Astrocyte of the spinal cord (primary cell): ENCODE measurements around the gene CRB2.

Experiments used
- DNase-seq: peaks from one replicate; pipeline ENCODE4 v3.0.0; 2011; ENCODE audit warnings: low read depth, low spot score
- H3K4me3 ChIP-seq: 2 replicates; pipeline ENCODE4 v1.5.1; 2011; ENCODE audit warnings: low read depth, mild to moderate bottlenecking, low read length, moderate library complexity
- in situ Hi-C: cut with HindIII; loops from 2 replicates; pipeline ENCODE4 v1.10.0; 2017; ENCODE audit warnings: low sequenced_read_pairs
- TF ChIP-seq, protein P1 (sequence below): IDR thresholded peaks from 2 replicates; pipeline ENCODE4 v1.5.1; 2012; ENCODE audit warnings: low read depth, mild to moderate bottlenecking, low read length, inconsistent platforms

The CRB2 gene

DNA sequence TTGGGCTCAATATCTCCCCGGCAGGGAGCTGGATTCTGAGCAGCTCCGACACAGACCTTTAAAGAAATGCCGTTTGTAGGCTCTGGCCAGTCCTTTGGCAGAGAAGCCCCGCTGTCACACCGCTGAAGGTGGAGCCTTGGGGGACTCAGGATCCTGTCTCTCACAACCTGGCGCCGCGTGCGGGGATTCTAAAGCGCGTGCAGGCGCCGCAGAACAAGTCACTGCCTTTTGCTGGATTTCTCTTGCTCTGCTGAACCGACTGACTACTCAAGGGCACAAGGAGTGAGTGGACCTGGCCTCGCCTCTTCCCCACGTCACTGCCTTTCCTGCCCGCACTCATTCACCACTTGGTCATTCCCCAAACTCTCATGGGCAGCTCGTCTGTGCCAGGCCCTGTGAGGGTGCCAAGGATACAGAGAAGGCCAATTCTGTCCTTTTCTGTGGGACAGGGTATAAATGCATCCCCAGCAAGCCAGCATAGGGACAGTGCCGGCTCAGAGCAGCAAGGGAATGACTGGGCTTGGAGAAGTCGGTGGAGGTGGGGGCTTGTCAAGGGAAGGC is 69.3 kb downstream of the CRB2 start:
- no peak overlapping the region for H3K4me3 ChIP-seq
- DNase-seq: no peak
- in situ Hi-C loops: no loop called here
- TF ChIP-seq, protein P1, sequence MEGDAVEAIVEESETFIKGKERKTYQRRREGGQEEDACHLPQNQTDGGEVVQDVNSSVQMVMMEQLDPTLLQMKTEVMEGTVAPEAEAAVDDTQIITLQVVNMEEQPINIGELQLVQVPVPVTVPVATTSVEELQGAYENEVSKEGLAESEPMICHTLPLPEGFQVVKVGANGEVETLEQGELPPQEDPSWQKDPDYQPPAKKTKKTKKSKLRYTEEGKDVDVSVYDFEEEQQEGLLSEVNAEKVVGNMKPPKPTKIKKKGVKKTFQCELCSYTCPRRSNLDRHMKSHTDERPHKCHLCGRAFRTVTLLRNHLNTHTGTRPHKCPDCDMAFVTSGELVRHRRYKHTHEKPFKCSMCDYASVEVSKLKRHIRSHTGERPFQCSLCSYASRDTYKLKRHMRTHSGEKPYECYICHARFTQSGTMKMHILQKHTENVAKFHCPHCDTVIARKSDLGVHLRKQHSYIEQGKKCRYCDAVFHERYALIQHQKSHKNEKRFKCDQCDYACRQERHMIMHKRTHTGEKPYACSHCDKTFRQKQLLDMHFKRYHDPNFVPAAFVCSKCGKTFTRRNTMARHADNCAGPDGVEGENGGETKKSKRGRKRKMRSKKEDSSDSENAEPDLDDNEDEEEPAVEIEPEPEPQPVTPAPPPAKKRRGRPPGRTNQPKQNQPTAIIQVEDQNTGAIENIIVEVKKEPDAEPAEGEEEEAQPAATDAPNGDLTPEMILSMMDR: no peak

DNA sequence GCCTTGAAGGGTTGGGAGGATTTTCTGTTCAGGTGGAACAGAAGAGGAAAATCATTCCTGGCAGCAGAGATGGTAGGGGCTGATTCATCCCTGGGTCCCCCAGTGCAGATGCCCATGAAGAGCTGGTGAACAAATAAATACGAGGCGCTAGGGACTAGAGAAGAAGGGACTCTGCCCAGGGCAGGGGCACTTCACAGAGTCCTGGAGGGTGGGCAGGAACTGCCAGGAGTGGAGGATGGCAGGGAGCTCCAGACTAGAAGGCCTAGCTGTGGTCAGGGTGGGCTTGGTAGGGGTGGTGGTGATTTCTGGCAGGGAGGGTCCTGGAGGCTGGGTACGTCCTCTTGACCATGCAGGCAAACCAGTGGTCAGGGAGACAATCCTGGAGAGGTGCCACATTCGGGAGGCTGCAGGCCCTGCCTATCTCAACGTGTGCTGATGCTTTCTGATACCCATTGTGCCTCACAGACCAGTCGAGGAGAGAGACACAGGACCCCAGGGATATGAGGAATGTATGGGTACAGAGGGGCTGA is 69.9 kb downstream of the CRB2 start:
- TF ChIP-seq, protein P1: no peak
- no peak overlapping the region for H3K4me3 ChIP-seq
- DNase-seq: no peak
- in situ Hi-C loops: no loop called here

DNA sequence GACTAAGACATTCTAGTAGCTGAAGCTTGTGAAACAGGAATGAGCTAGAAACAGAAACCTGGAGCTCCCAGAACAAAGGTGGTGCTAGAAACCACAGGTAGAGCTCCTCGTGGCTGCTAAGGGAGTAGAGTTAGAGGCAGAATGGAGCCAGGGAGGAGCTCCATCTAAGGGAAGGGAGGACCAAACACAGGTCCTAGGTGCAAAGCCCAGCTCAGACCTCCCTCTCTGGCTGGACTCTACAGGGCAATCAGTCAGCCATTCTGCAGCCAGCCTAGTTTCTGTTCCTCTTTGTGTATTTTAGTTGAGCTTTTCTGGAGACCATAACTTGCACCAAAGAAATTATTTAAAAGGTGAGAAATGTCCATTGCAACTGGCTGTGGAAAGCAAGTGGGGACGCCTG is 70.4 kb downstream of the CRB2 start:
- in situ Hi-C loops: no loop called here
- no peak for DNase-seq

More for the DNA sequence above, 70.4 kb downstream of the CRB2 start:
- TF ChIP-seq, protein P1: no peak
- no peak overlapping the region for H3K4me3 ChIP-seq
